Measurements from ENCODE around the gene DCLK1.

Gene DCLK1

GRCh38 chr13:35768073-35768472 is 363.1 kb downstream of the DCLK1 start:
- no peak for TF ChIP-seq CTCF (IDR thresholded peaks at IDR 0.05)

GRCh38 chr13:35767256-35767976 is 363.8 kb downstream of the DCLK1 start:
- TF ChIP-seq CTCF (IDR thresholded peaks at IDR 0.05) = no peak

GRCh38 chr13:35766663-35767062 is 364.5 kb downstream of the DCLK1 start:
- no peak for TF ChIP-seq CTCF (IDR thresholded peaks at IDR 0.05)

- no peak for TF ChIP-seq CTCF (IDR thresholded peaks at IDR 0.05)
These were observed 365.2 kb downstream of the DCLK1 start for GRCh38 chr13:35765941-35766340.

GRCh38 chr13:35765366-35765765 is 365.8 kb downstream of the DCLK1 start:
- no peak for TF ChIP-seq CTCF (IDR thresholded peaks at IDR 0.05)

GRCh38 chr13:35764326-35765015 is 366.7 kb downstream of the DCLK1 start:
- no peak for TF ChIP-seq CTCF (IDR thresholded peaks at IDR 0.05)

- no peak for TF ChIP-seq CTCF (IDR thresholded peaks at IDR 0.05)
These were observed 367.4 kb downstream of the DCLK1 start for GRCh38 chr13:35763782-35764123.
